Activated naive CD4-positive, alpha-beta T cell treated with Interleukin-2 at 50 U/mL for 16 hours (primary cell): ENCODE measurements around the gene UBE2O.

Source experiments
- DNase-seq: peaks from one replicate; pipeline ENCODE4 v3.0.0-alpha.2; 2020

Gene UBE2O

DNA sequence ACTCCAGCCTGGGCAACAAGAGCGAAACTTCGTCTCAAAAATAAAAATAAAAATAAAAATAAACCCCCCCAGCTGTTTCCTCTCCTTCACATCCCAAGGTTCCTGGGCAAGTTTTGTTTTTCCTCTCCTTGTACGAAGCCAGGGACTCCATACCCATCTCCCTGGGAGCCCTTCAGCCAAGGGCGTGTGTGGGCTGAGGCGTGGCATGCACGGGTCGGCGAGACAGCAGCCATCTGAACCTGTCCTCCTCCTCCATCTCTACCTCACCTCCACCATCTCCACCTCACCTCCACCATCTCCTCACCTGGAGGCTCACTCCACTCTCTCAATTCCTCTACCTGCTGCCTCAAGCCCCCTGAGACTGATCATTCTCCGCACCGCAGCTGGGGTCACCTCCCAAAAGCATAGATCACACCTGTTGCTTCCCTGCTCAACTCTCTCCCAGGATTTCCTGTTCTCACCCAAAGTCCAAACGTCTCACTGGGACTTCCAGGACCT is 31.3 kb upstream of the UBE2O start:
- DNase-seq = no peak

DNA sequence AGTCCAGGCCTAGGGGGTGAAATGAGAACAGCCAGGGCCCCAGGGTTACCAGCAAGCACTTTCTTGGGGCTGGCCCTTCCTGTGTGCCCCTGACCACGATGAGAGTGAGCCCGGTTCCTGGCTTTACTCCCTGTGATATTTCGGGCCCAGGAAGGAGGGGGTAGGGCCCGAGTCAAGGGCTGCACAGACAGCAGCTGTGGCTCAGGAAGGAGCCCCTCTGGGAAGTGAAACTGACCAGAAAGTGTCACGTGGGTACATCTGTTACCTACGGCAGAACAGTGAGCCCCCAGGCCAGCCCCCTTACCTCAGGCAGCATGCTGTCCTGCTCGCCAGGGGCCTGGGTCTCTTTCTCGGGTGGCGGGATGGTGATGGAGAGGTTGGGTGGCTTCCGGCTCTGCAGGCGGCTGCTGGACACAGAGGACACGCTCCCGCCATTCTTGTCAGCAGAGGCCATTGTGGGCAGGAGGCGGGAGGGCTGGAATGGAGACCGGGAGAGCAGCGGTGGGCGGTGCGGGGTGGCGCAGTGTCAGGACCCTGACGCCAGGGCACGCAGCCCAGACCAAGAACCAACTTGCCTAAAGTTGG is 28.2 kb upstream of the UBE2O start:
- no peak for DNase-seq

DNA sequence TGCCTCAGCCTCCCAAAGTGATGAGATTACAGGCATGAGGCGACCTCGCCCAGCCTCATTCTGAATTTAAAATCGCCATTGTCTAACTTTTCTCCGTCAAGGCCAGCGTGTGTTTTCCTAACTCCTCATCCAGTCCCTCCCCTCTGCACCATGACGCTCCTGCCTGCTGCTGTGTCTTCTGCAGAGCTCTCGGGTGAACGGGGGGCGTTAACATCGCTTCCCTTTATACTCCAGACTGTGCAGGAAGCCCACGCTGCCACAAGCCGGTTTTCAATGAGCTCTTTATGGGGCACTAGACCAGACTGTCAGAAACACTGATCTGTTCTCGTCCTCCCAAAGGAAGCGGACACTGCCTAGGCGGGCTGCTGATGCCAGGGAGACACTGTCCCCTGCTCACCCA is 27.7 kb upstream of the UBE2O start:
- DNase-seq = no peak

DNA sequence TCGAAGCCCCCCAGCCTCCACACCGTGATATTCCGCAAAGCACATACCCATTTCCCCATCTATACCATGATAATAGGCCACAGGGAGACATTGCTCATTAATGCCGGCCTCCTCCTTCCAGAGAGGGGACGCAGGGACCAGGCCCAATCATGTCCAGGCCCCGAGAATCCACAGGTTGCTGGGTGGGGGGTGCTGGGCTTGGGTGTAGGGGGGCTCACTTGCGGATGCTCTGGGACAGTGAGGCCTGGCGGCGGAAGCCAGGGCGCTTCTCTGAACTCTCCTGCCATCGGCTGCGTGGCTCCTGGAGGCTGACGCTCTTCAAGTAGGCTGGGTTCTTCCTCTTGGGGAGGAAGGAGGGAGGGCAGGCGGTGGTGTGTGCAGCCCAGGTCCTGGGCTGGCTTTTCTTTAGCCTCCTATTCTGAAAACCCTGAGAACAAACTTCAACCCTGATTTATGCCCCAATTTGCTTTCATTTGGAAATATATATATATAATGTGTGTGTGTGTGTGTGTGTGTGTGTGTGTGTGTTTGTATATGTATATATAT is 26.6 kb upstream of the UBE2O start:
- no peak for DNase-seq

DNA sequence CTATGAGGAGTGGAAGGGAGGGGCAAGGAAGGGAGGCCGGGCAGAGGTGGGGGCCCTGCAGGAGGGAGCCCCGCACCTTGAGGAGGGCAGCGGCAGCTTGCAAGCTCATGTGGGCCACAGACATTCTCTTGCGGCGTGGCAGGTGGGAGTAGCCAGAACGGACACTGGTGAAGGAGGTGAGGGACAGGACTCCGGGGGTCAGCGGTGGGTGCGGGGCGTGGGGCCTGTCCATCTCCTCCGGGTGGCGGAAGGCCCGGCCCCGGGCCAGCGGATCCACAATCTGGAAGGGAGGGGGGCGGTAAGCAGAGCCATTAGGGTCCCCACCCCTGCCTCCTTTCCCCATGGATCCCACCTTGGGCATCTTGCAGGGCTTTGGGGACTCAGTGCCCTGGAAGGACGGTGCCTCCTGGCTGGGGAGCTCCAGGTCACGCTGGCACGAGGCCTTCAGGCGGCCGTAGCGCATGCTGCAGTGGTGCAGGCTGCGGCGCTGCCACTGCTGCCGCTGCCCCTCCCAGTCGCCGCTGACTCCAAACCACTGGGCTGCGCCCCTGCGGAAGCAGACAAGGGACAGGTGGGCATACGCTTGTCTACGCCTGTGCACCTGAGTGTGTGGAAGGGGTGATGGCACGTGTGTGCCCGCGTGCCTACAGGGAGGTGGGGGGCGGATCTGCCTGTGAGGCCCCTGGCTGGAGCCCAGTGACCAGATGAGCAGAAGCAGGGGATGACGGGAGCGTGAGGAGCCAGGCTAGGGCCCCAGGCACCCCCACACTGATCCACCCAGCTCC is 26.0 kb upstream of the UBE2O start:
- DNase-seq = no peak

DNA sequence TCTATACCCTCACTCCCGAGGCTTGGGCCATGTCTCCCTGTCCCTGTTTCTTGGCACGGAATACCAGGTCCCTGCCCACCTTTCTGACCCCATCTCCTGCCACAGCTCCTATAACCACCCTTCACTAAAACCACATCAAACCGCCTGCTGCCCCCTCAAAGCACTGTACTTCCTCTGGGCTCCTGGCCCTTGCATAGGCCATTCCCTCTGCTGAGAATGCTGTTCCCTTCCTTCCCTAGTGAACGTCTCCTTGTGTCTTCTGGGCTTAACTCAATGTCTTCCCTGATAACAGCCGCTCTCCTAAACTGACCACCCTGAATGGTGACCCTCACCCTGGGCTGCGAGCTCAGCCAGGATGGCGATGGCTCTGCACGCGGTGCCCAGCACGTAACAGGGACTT is 25.1 kb upstream of the UBE2O start:
- no peak for DNase-seq

DNA sequence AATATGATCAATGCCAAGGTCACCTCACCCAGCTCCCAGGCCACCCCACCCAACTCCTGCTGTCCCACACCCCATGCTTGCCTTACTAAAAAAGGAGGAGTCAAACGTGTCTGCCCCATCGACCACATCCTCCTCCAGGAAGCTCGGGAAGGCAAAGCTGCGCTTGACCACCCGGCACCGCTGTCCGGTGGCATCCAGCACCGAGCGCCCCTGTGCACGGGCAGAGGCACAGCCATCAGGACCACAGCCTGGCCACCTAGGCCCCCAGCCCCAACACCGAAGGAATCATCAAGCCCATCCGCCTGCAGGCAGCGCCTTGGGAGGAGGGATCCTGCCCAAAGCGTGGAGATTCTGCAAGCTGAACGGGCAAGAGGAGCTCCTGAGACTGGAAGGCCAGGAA is 24.6 kb upstream of the UBE2O start:
- DNase-seq = no peak

DNA sequence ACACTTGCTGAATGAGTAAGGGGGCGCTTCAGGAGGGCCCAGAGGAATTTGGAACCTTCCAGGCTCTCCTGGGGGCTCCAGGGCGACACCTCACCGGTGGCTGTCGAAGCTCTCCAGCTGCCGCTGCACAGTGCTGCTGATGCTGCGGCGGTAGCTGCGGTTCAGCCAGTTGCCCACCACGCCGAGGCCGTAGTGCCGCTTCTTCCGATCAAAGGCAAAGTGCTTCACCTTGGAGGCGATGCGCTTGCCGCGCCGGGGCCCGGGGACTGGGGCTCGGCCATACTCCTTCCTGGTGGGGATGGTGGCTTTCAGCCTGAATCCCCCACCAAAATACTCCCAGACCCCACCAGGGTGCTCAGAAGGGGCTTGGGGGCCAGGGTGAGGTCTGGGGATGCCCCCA is 23.8 kb upstream of the UBE2O start:
- no peak for DNase-seq

DNA sequence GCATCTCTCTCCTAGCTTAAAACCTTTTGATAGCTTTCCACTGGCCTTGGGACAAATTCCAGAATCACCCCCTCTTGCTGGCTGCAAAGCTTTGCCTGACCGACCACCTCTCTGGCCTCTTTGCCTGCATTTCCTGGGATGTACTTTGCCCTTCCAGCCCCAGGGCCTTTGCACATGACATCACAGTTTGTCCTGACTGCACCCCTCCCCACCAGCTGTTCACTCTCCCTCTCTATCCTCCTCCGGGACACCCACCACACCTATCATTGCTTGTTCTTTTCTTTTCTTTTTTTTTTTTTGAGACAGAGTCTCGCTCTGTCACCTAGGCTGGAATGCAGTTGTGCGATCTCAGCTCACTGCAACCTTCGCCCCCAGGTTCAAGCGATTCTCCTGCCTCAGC is 22.4 kb upstream of the UBE2O start:
- DNase-seq = no peak

DNA sequence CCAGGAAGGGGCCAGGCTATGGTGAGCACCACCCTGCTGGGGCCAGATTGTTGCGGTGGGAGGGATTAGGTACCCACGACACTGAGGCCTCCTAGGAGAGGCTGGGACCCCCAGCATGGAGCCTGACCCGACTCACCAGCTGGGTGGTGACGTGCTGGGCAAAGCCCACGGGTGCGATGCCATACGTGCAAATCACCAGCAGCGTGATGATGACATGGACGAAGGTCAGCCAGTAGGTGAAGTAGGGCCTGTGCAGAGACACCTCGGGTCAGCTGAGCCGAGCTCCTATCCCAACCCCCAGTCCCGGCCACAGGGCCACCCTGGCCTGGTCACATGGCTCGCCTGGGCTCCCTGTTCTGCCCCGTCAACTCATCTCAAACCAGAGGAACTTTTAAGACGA is 21.9 kb upstream of the UBE2O start:
- no peak for DNase-seq

DNA sequence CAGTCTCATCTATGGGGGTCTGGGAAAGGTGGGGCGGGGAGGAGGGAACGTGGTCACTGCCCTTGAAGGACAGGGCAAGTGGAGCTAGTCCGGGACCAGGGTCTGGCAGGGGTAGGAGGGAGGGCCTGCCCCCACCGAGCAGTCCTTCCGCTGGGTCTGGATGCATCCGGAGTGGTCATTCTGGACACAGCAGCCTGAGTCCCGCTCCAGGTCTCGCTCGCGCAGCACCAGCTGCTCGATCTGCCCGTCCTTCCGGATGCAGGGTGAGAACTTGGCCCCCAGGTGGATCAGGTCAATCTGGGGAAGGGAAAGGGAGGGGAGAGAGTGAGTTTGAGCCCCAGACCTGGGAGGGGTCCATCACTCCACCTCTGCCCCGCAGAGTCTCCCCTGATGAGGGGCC is 21.3 kb upstream of the UBE2O start:
- no peak for DNase-seq

DNA sequence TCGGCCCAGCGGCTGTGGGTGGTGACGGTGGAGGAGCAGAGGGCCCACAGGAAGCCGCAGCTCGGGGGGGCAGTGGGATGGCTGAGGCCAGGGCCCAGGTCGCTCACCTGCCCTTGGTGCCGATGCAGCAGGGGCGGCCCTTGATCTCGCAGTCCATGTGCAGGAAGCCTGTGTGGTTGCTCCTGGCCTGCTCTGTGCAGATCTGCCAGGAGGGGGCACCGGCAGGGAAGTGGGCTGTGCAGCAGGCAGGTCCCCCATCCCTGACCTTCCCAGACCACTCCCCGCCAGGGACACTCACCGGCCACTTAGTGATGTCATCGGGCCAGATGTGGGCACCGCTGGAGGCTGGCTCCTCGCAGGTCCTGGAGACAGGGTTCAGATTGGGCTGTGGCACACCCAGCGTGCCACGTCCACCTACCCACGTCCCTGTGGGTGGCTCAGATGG is 20.6 kb upstream of the UBE2O start:
- DNase-seq = no peak

DNA sequence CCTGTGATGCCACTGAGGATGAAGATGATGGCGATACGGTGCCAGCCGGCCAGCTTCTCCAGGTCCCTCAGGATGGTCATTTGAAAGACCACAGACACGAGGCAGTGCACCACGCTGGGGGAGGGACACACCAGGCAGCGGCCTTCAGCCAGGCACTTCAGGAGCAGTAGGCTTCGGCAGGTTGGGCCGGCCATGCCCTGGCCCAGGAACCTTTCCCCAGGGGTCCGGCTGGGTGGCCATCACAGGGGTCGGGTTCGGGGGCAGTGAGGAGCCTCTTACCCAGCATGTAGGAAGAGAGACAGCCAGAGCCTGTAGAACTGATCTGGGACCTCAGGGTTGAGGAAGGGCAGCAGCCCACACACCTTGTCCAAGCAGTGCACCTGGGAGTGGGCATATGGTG is 19.8 kb upstream of the UBE2O start:
- no peak for DNase-seq

DNA sequence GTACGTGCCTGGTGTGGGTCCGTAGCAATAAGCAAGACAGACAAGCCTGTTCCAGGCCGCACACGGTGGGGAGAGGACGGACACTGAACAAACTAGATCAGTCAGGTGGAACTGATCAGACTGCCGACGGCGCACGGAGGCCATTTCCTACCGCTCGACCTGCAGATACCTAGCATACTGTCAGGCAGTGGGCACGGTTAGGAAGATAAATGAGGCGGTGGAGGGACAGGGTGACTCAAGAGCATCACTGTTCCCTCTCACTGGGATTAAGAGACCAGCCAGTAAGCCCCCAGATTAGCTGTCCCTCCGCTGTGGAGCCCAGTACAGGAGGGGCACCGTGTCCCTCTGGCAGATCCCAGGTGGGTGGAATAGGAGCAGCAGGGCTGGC is 19.3 kb upstream of the UBE2O start:
- DNase-seq = no peak

DNA sequence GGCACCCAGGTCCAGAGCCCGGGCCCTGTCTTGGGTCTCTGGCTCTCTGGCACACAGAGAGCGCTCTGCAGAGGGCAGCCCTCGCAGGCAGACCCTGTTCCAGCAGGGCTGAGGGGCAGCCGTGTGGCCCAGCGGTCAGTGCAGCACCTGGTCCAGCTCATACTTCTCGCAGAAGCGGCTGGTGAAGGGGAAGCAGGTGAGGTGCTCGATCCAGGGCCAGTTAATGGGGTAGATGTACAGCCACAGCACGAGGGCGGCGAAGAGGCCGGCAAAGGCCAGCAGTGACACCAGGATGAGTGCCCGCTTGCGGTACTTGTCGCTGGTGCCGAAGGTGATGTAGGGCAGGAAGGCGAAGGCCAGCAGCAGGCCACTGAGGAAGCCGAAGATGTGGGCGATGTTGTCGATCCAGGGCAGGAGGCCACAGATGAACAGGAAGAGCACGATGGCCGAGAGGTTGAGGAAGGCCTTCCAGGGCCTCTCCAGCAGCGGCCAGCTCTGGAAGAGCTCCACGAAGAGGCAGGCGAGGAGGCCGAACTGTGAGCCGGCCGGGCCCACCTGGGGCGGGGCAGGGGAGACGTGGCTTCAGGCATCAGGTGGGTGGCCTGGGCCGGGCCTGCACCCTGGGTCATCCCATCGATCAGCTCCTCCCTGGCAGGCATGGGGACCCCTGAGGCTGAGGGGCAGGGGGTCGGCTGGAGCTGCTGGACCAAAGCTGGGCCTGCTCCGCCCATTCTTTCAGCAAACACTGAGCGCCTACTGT is 18.7 kb upstream of the UBE2O start:
- DNase-seq = no peak

DNA sequence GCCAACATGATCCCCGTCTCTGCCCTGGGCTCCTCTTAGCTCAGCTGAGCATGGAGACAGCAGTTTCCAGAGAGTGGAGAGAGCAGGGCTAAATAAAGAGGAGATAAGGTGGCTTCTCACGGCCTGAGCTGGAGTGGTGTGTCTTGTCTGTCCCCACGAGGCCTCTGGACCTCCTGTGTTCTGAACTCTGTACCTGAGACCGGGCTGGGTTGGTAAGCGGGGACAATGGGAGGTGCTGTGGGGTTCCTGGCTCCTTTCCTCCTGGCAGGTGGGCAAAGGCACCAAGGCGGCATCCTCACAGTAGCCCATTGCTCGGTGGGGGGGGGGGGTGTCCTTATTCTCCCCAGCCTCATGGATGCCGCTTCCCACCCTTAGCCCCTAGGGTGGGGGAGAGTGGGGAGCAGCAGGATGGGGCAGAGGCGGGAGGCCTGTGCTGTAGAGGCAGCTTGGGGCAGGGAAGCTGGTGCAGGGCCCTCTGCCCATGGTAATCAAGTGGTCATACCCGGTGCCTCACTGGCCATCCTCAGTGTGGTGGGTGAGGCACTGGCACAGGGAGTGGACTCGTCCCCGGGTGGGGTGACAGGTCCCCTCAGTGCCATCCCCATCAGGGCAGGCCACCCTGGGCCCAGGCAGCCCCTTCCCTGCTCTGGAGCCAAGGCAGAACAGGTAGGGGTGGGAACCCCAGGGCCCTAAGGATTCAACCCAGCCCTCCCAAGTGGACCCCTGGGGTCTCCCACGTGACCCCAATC is 17.2 kb upstream of the UBE2O start:
- DNase-seq = no peak

DNA sequence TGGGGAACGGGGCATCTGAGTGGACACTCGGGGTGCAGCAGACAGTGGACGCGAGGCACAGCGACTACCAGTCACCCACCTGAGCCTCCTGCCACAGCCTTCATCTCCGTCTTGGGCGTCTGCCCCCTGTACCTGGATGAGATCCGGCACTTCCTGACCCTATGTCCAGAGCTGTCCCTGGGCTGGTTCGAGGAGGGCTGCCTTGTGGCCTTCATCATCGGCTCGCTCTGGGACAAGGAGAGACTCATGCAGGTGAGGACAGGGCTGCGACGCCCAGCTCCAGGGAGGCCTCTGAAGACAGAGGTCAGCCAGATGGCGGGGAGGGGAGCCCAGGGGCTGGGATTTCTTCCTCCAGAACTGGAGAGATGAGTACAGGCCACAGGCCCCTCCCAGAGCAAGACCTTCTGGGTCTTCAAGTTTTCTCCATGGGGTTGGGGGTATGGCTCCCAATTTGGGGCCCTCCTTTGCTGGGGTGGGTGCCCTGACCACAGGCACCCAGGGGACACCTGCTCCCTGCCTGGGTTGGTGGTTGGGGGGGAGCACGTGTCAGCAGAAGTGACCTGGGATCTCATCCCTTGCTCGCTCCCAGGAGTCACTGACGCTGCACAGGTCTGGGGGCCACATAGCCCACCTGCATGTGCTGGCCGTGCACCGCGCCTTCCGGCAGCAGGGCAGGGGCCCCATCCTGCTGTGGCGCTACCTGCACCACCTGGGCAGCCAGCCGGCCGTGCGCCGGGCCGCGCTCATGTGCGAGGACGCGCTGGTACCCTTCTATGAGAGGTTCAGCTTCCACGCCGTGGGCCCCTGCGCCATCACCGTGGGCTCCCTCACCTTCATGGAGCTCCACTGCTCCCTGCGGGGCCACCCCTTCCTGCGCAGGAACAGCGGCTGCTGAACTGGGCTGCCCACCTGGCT is 16.4 kb upstream of the UBE2O start:
- DNase-seq = no peak

DNA sequence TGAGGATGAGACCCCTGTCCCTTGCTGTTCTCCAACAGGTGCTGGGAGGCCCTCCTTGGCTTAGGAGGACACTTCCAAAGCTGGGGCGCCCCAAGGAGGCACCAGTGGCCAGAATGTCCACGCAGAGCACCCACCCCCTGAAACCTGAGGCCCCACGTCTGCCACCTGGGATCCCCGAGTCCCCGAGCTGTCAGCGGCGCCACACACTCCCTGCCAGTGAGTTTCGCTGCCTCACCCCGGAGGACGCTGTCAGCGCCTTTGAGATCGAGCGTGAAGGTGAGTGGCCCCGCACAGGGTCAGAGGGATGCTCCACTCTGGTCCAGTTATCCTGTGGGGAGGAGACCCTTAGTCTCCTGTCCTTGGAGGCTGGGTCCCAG is 15.7 kb upstream of the UBE2O start:
- DNase-seq = no peak

DNA sequence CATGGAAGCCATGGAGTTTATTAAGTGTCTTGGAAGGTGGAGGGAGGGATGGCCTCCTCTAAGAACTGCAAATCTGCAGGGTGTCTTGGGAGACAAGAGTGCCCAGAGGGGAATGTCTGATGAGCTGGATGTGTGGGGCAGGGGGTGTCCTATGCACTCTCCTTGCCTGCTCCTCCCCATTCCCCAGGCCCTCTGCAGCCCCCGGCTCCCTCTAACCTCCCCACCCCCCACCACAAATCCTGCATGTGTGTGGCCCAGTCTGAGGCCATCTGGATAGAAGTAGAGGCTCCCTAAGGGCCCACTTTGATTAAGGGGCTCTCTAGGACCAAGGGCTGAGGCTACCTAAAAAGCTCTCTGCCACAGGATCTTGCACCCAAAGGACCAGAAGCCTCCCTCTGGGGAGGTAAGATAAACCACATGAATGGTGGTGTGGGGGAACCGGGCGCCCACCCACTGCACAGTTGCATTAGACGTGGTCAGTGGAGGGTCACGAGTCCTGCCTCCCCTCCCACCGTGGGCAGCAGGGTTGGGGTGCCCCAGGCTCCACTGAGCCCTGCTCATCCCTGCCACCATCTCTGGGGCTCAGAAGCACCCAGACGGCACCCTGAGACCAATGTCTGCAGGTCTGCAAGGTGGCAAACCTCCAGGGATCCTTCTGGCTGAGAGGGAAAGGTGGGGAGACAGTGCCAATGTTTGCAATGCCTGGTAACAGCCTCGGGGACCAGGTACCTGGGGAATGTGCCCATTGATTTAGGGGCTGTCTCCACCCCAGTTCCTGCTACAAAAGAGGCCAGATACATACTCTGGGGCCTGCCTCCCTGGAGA is 15.1 kb upstream of the UBE2O start:
- no peak for DNase-seq

DNA sequence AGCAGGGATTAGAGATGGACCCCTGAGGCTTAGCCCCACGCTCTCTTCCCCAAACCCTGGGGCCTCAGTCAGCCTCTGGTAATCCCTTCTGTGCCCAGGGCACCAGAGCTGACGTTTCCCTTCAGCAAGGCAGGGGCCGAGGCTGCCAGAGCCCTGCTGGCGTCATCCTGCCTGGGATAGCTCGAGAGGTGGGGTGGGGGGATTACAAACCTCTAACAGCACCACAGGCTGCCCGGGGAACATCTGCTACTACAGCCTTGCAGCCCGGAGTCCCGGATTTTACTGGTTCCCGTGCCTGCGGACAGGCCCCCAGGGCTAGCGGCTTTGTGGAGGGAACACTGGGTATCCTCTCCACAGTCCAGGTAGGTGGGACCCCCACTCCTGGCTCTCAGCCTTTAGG is 14.4 kb upstream of the UBE2O start, which contains the start of gene AANAT:
TSS of gene AANAT (plus strand) at position 238 of the 400 bp plus-strand sequence. CDS start 1,144 bp downstream, outside the sequence.
- DNase-seq = no peak

DNA sequence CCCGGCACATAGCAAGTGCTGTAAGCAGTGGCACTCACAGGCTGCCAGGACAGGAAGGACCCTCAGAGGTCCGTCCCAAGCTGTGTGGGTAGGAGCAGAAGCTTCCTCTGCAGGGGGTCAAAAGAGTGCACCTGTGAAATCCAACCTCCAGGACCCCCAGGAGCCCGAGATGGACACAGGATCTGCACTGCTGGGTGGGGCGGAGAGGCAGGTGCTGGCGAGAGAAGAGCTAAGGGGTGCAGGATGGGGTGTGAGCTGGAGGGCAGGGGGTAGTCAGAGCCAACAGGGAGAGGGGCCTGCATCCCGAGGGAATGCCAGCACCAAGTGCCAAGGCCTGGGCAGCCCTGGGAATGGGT is 13.8 kb upstream of the UBE2O start:
- DNase-seq = no peak
